CD14-positive monocyte (primary cell): ENCODE results near the gene SRXN1. TPM values are rescaled to one million over a fixed set of nuclear protein-coding genes. Genes with fewer than 3 reads are reported as not detected.

Experiments used
- DNase-seq, 3 donors: peaks; one replicate each; pipeline ENCODE4 v3.0.0-alpha.2; 2011 to 2022
- H2AFZ ChIP-seq: 2 replicates; pipeline ENCODE4 v1.6.0; 2012; ENCODE audit warnings: mild to moderate bottlenecking, low read depth, low read length, inconsistent platforms; ENCODE audit not compliant: insufficient read depth, poor library complexity, severe bottlenecking
- H3K27ac ChIP-seq, 2 donors: 1 replicate in 1 of 2; 2 replicates in 1 of 2; pipeline ENCODE4 v1.5.1; 2012 to 2013; ENCODE audit warnings: low read length in 2 of 2, control low read depth in 1 of 2, inconsistent platforms in 1 of 2, low read depth in 1 of 2, mild to moderate bottlenecking in 1 of 2
- H3K27me3 ChIP-seq, 2 donors: one replicate each; pipeline versions ENCODE4 v1.6.0 to v1.6.1; 2011 to 2013; ENCODE audit warnings: low read length in 2 of 2; ENCODE audit not compliant: control insufficient read depth in 2 of 2, insufficient read depth in 2 of 2
- H3K36me3 ChIP-seq, 2 donors: replicated peaks in 1 of 2; 1 replicate in 1 of 2; 2 replicates in 1 of 2; pipeline versions ENCODE4 v1.5.1 to v1.6.1; 2012 to 2013; ENCODE audit warnings: low read length in 2 of 2, control low read depth in 1 of 2, inconsistent platforms in 1 of 2, mild to moderate bottlenecking in 1 of 2; ENCODE audit not compliant: insufficient read depth in 2 of 2, control insufficient read depth in 1 of 2
- H3K4me1 ChIP-seq, 2 donors: 1 replicate in 1 of 2; 2 replicates in 1 of 2; pipeline versions ENCODE4 v1.5.1 to v1.6.1; 2012 to 2013; ENCODE audit warnings: low read length in 2 of 2, control low read depth in 1 of 2, inconsistent platforms in 1 of 2, mild to moderate bottlenecking in 1 of 2, moderate library complexity in 1 of 2; ENCODE audit not compliant: insufficient read depth in 2 of 2, control insufficient read depth in 1 of 2
- H3K4me2 ChIP-seq: replicated peaks from 2 replicates; pipeline ENCODE3; 2012; ENCODE audit warnings: low read length, moderate library complexity, mild to moderate bottlenecking; ENCODE audit not compliant: poor library complexity, severe bottlenecking; ENCODE audit errors: extremely low read depth
- H3K4me3 ChIP-seq, 3 experiments: fragments of 200-600 bp in 1 of 3; sonication (generic) in 1 of 3; replicated peaks in 1 of 3; 1 replicate in 2 of 3; 2 replicates in 1 of 3; pipeline ENCODE4 v1.5.1; 2011 to 2013; ENCODE audit warnings: low read length in 3 of 3, mild to moderate bottlenecking in 3 of 3, control low read depth in 2 of 3, low read depth in 2 of 3, inconsistent platforms in 1 of 3, moderate library complexity in 1 of 3
- H3K79me2 ChIP-seq: 2 replicates; pipeline ENCODE4 v1.6.0; 2012; ENCODE audit warnings: mild to moderate bottlenecking, control low read depth, inconsistent platforms, low read length, moderate library complexity; ENCODE audit not compliant: insufficient read depth
- H3K9ac ChIP-seq: 2 replicates; pipeline ENCODE4 v1.6.0; 2017; ENCODE audit warnings: low read length, mild to moderate bottlenecking; ENCODE audit not compliant: insufficient read depth, poor library complexity, severe bottlenecking
- H3K9me3 ChIP-seq, 2 donors: replicated peaks in 1 of 2; 1 replicate in 1 of 2; 2 replicates in 1 of 2; pipeline versions ENCODE4 v1.5.1 to v1.6.1; 2012 to 2013; ENCODE audit warnings: low read length in 2 of 2, control low read depth in 1 of 2; ENCODE audit not compliant: control insufficient read depth in 1 of 2, insufficient read depth in 1 of 2
- H4K20me1 ChIP-seq: 2 replicates; pipeline ENCODE4 v1.6.0; 2012; ENCODE audit warnings: mild to moderate bottlenecking, low read length, control low read depth, moderate library complexity; ENCODE audit not compliant: insufficient read depth
- H3K27ac Mint-ChIP-seq, 7 donors: one replicate each; pipeline ENCODE4 v1.8.0; 2020; ENCODE audit warnings: mild to moderate bottlenecking in 7 of 7, mixed read lengths in 7 of 7, moderate library complexity in 6 of 7, inconsistent platforms in 2 of 7
- H3K27me3 Mint-ChIP-seq, 3 donors: one replicate each; pipeline ENCODE4 v1.8.0; 2021 to 2022; ENCODE audit warnings: low read depth in 3 of 3, mild to moderate bottlenecking in 3 of 3, mixed read lengths in 3 of 3, moderate library complexity in 3 of 3, inconsistent platforms in 1 of 3
- H3K36me3 Mint-ChIP-seq, 2 donors: one replicate each; pipeline ENCODE4 v1.8.0; 2020; ENCODE audit warnings: mixed read lengths in 2 of 2, inconsistent platforms in 1 of 2, mild to moderate bottlenecking in 1 of 2
- H3K4me1 Mint-ChIP-seq: one replicate; pipeline ENCODE4 v1.8.0; 2020; ENCODE audit warnings: mild to moderate bottlenecking, mixed read lengths
- H3K4me3 Mint-ChIP-seq, 2 donors: one replicate each; pipeline ENCODE4 v1.8.0; 2020; ENCODE audit warnings: mild to moderate bottlenecking in 2 of 2, mixed read lengths in 2 of 2, moderate library complexity in 1 of 2
- H3K9me3 Mint-ChIP-seq, 7 donors: one replicate each; pipeline ENCODE4 v1.8.0; 2020 to 2022; ENCODE audit warnings: mixed read lengths in 7 of 7, mild to moderate bottlenecking in 6 of 7, moderate library complexity in 6 of 7, inconsistent platforms in 2 of 7
- WGBS: methylation state at CpG from one replicate; pipeline ENCODE4 v1.1.5; 2013; ENCODE audit warnings: missing lambda C conversion rate; ENCODE audit not compliant: insufficient coverage; 5-methylcytosine and 5-hydroxymethylcytosine counted together
- intact Hi-C, 2 donors: fragments of 100-400 bp; cut with micrococcal nuclease; formaldehyde crosslinking; loops; one replicate each; pipeline versions ENCODE4 v1.15.0 to v1.15.1; 2023
- polyA plus RNA-seq, 3 donors: library from polyadenylated mRNA; depleted of rRNA in 1 of 3; unstranded in 2 of 3; stranded (reverse) in 1 of 3; fragments of 300-500 nt in 2 of 3; fragments of >200 nt in 1 of 3; fragmentation: Illumina TruSeq in 2 of 3; gene quantifications; 1 replicate in 2 of 3; 2 replicates in 1 of 3; pipeline ENCODE4 v1.2.3, GENCODE V29; 2012 to 2021
- TF ChIP-seq, protein P1 (sequence below): fragments of 200-600 bp; IDR thresholded peaks from one replicate; pipeline ENCODE4 v1.8.0; 2022; ENCODE audit warnings: antibody characterized with exemption, mild to moderate bottlenecking

Gene SRXN1
- polyA plus RNA-seq, 3 donors = 33.5 to 62.4 (median 56.6) TPM

DNA sequence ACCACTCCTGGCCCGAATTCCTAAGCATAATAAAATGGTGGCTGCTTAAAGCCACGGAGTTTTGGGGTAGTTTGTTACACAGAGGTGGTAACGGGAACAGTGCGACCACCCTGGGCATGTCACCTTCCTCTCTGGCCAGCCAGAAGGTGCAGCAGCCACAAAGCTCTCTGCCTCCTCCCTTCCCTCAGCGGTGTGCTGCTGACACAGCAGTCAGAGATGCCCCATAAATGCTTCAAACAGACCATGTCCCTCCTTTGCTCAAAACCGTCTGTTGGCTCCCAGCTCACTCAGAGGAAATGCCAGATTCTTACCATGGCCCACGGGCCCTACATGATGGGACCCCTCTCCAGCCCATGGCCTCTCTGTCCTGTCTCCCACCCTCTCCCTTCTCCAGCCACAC lies 30.8 kb downstream of the SRXN1 start:
- Histone ChIP-seq H3K79me2 (no peaks in the 10 kb centered on the region), H3K27ac (no peak overlapping the region), H2AFZ (no peak overlapping the region), H3K9ac (no peak overlapping the region), H4K20me1 (no peaks in the 10 kb centered on the region), H3K4me2 (no peak overlapping the region), H3K4me3 (no peak overlapping the region), H3K9me3 (peaks cover 6 to 12% of the 10 kb centered on the region in 2 donors), H3K36me3 (no peaks in the 10 kb centered on the region), H3K27me3 (no peaks in the 10 kb centered on the region), H3K4me1 (no peaks in the 10 kb centered on the region)
- Mint-ChIP-seq H3K36me3 (no peaks in the 10 kb centered on the region), H3K4me1 (peaks cover 3% of the 10 kb centered on the region), H3K9me3 (peaks cover 7 to 17% (median 15%) of the 10 kb centered on the region in 7 donors), H3K27me3 (peaks cover 3 to 7% (median 7%) of the 10 kb centered on the region in 3 donors), H3K27ac (no peak overlapping the region), H3K4me3 (no peak overlapping the region)
- intact Hi-C loops = no loop called here
- WGBS = 79% methylated on average over 5 of the region's 7 CpGs
- DNase-seq = no peak
- TF ChIP-seq, protein P1, sequence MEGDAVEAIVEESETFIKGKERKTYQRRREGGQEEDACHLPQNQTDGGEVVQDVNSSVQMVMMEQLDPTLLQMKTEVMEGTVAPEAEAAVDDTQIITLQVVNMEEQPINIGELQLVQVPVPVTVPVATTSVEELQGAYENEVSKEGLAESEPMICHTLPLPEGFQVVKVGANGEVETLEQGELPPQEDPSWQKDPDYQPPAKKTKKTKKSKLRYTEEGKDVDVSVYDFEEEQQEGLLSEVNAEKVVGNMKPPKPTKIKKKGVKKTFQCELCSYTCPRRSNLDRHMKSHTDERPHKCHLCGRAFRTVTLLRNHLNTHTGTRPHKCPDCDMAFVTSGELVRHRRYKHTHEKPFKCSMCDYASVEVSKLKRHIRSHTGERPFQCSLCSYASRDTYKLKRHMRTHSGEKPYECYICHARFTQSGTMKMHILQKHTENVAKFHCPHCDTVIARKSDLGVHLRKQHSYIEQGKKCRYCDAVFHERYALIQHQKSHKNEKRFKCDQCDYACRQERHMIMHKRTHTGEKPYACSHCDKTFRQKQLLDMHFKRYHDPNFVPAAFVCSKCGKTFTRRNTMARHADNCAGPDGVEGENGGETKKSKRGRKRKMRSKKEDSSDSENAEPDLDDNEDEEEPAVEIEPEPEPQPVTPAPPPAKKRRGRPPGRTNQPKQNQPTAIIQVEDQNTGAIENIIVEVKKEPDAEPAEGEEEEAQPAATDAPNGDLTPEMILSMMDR = no peak

DNA sequence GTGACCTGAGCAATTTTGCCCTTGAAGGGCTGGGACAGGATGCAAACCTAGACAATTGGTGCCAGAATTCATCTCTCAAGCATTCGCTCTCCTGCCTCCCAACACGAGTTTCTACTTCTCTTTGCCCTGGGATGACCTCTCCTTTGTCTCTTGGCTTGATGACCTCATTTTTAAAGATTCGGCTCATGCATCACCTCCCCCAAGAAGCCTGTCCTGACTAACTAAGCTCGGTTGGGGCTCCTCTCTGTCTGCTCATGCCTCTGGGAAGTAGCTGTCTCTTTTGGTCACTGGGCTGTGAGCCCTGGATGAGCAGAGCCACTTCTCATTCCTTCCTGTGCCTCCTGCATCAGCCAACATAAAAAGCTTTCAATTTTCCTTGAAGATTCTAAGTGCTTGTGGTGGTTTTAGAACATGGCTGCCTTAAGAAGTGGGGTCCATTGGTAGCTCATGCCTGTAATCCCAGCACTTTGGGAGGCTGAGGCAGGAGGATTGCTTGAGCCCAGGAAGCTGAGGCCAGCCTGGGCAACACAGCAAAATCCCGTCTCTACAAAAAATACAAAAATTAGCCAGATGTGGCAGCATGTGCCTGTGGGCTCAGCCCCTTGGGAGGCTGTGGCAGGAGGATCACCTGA lies 31.8 kb downstream of the SRXN1 start:
- Mint-ChIP-seq H3K36me3 (no peaks in the 10 kb centered on the region), H3K27ac (no peak overlapping the region), H3K4me3 (no peak overlapping the region), H3K9me3 (peaks cover 7 to 17% (median 13%) of the 10 kb centered on the region in 7 donors), H3K27me3 (peaks cover 3 to 7% (median 7%) of the 10 kb centered on the region in 3 donors), H3K4me1 (peaks cover 3% of the 10 kb centered on the region)
- Histone ChIP-seq H3K36me3 (no peaks in the 10 kb centered on the region), H3K4me3 (no peak overlapping the region), H3K9ac (no peak overlapping the region), H3K27me3 (no peaks in the 10 kb centered on the region), H3K9me3 (peaks cover 6 to 12% of the 10 kb centered on the region in 2 donors), H3K4me1 (no peaks in the 10 kb centered on the region), H3K27ac (no peak overlapping the region), H3K4me2 (no peak overlapping the region), H3K79me2 (no peaks in the 10 kb centered on the region), H2AFZ (no peak overlapping the region), H4K20me1 (no peaks in the 10 kb centered on the region)
- DNase-seq = no peak
- WGBS = 51% methylated on average over 4 of the region's 5 CpGs
- intact Hi-C loops = no loop called here
- TF ChIP-seq, protein P1 = no peak
